ENCODE data around the gene NTM. TPM values are rescaled to one million over a fixed set of nuclear protein-coding genes. Genes with fewer than 3 reads are reported as not detected.

NTM gene
- total RNA-seq, 1 experiment from 2014 or later = 0.73 TPM

DNA sequence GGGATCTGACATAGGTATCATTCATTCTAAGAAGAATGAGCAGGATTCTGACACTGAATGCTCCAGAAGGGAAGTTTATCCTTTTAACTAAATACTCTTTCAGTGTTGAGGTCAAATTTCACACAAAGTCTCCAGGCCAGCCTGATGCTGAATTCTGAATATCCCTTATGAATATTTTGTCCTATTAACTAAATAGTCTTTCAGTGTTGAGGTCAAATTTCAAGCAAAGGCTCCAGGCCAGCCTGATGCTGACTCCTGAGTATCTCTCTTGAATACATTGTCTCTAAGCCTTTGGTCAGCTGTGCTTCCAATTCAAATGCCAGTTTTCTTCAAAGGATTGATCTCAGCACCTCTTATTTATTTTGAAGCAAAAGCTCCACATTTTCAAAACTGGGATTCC is 676.8 kb downstream of the NTM start:
- no peaks in the 10 kb centered on the region for H3K36me3 ChIP-seq (ENCODE audit: control insufficient read depth, insufficient read depth, low read length)
- intact Hi-C loops (cut with micrococcal nuclease; ENCODE audit: unreplicated experiment) = no loop called here
- peaks cover 12% of the 10 kb centered on the region for H3K27me3 Mint-ChIP-seq (ENCODE audit: insufficient read depth, unreplicated experiment)
- no peaks in the 10 kb centered on the region for H3K36me3 Mint-ChIP-seq (ENCODE audit: insufficient read depth, unreplicated experiment)
- H3K4me3 Mint-ChIP-seq (ENCODE audit: unreplicated experiment) = no peak overlapping the region
- ChIA-PET CTCF (no interaction called here), POLR2A (no interaction called here)
- DNase-seq = no peak
- TF ChIP-seq, protein P1, sequence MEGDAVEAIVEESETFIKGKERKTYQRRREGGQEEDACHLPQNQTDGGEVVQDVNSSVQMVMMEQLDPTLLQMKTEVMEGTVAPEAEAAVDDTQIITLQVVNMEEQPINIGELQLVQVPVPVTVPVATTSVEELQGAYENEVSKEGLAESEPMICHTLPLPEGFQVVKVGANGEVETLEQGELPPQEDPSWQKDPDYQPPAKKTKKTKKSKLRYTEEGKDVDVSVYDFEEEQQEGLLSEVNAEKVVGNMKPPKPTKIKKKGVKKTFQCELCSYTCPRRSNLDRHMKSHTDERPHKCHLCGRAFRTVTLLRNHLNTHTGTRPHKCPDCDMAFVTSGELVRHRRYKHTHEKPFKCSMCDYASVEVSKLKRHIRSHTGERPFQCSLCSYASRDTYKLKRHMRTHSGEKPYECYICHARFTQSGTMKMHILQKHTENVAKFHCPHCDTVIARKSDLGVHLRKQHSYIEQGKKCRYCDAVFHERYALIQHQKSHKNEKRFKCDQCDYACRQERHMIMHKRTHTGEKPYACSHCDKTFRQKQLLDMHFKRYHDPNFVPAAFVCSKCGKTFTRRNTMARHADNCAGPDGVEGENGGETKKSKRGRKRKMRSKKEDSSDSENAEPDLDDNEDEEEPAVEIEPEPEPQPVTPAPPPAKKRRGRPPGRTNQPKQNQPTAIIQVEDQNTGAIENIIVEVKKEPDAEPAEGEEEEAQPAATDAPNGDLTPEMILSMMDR (IDR thresholded peaks at IDR 0.05; ENCODE audit: insufficient read depth in 1 of 2, low read depth in 1 of 2, low read length in 1 of 2, severe bottlenecking in 1 of 2, unreplicated experiment in 1 of 2) = no peak
- no peaks in the 10 kb centered on the region for H3K9me3 Mint-ChIP-seq (ENCODE audit: unreplicated experiment)
- no TSS peak for BruUV-seq (replicated peaks)
- H3K27me3 ChIP-seq (replicated peaks; ENCODE audit: control insufficient read depth, insufficient read depth, low read length) = no peaks in the 10 kb centered on the region
- H3K4me3 ChIP-seq (ENCODE audit: low read depth, low read length) = no peak overlapping the region
- no peaks in the 10 kb centered on the region for H3K4me1 ChIP-seq
- H3K9me3 ChIP-seq = no peaks in the 10 kb centered on the region; the same call in 1 of the 2 replicates
- no peaks in the 10 kb centered on the region for H3K4me1 Mint-ChIP-seq (ENCODE audit: low read depth, unreplicated experiment)
- no peak overlapping the region for H3K27ac Mint-ChIP-seq (ENCODE audit: unreplicated experiment)

DNA sequence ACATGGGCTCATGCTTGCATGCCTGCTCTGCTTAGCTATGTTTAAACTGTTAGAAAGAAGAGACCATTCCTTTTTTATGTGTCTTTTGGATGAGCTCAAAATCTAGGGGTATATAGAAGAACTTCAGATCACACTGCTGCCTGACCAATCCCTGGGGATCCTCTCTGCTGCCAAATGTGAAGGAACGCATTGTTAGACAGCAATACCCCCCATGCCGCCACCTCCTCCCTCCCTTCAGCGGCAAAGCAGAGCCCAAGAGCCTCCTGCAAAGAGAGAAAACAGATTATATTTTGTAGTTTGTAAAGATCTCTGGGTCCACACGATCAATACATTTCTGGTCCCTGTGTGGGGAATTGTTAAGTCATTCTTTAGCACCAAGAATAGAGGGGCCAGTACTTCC is 677.6 kb downstream of the NTM start:
- H3K4me1 ChIP-seq = no peaks in the 10 kb centered on the region
- Mint-ChIP-seq H3K9me3 (ENCODE audit: unreplicated experiment) (no peaks in the 10 kb centered on the region), H3K36me3 (ENCODE audit: insufficient read depth, unreplicated experiment) (no peaks in the 10 kb centered on the region), H3K27me3 (ENCODE audit: insufficient read depth, unreplicated experiment) (peaks cover 12% of the 10 kb centered on the region), H3K27ac (ENCODE audit: unreplicated experiment) (no peak overlapping the region), H3K4me3 (ENCODE audit: unreplicated experiment) (no peak overlapping the region), H3K4me1 (ENCODE audit: low read depth, unreplicated experiment) (no peaks in the 10 kb centered on the region)
- H3K27me3 ChIP-seq (replicated peaks; ENCODE audit: control insufficient read depth, insufficient read depth, low read length) = no peaks in the 10 kb centered on the region
- H3K4me3 ChIP-seq (ENCODE audit: low read depth, low read length) = no peak overlapping the region
- no peaks in the 10 kb centered on the region for H3K36me3 ChIP-seq (ENCODE audit: control insufficient read depth, insufficient read depth, low read length)
- intact Hi-C loops (cut with micrococcal nuclease; ENCODE audit: unreplicated experiment) = no loop called here
- CTCF ChIA-PET = no interaction called here
- no TSS peak for BruUV-seq (replicated peaks)
- TF ChIP-seq, protein P1 (IDR thresholded peaks at IDR 0.05; ENCODE audit: insufficient read depth in 1 of 2, low read depth in 1 of 2, low read length in 1 of 2, severe bottlenecking in 1 of 2, unreplicated experiment in 1 of 2) = no peak
- H3K9me3 ChIP-seq = no peaks in the 10 kb centered on the region; the same call in 1 of the 2 replicates
- no peak for DNase-seq
- POLR2A ChIA-PET = no interaction called here

DNA sequence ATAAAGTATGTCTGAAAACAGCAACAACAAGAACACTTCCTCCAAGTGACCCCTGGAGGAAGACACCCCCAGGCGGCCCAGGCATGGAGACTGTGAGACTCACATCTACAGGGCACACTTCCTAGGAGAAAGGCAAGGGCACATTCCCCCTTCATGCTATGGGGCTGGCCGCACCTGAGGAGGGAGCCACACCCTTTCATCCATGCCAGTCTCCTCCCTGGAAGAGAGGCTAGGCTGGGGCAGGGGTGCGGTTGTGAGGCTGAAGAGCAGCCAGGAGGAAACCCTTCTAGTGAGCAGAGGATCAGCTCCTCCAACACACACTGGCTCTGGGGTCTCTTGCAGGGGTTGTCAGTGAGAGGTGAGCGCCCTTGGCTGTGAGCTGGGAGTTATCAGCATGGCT is 678.8 kb downstream of the NTM start:
- no peak overlapping the region for H3K27ac Mint-ChIP-seq (ENCODE audit: unreplicated experiment)
- H3K27me3 Mint-ChIP-seq (ENCODE audit: insufficient read depth, unreplicated experiment) = peaks cover 12% of the 10 kb centered on the region
- CTCF ChIA-PET = no interaction called here
- BruUV-seq (replicated peaks) = no TSS peak
- POLR2A ChIA-PET = no interaction called here
- TF ChIP-seq, protein P1 (IDR thresholded peaks at IDR 0.05; ENCODE audit: insufficient read depth in 1 of 2, low read depth in 1 of 2, low read length in 1 of 2, severe bottlenecking in 1 of 2, unreplicated experiment in 1 of 2) = no peak
- no peak overlapping the region for H3K4me3 Mint-ChIP-seq (ENCODE audit: unreplicated experiment)
- H3K36me3 Mint-ChIP-seq (ENCODE audit: insufficient read depth, unreplicated experiment) = no peaks in the 10 kb centered on the region
- Histone ChIP-seq H3K36me3 (ENCODE audit: control insufficient read depth, insufficient read depth, low read length) (no peaks in the 10 kb centered on the region), H3K9me3 (no peaks in the 10 kb centered on the region; the same call in 1 of the 2 replicates), H3K4me1 (no peaks in the 10 kb centered on the region), H3K4me3 (ENCODE audit: low read depth, low read length) (no peak overlapping the region), H3K27me3 (replicated peaks; ENCODE audit: control insufficient read depth, insufficient read depth, low read length) (no peaks in the 10 kb centered on the region)
- H3K4me1 Mint-ChIP-seq (ENCODE audit: low read depth, unreplicated experiment) = no peaks in the 10 kb centered on the region
- DNase-seq = no peak
- no peaks in the 10 kb centered on the region for H3K9me3 Mint-ChIP-seq (ENCODE audit: unreplicated experiment)
- intact Hi-C loops (cut with micrococcal nuclease; ENCODE audit: unreplicated experiment) = no loop called here

All from Caco-2 (cell line).